HG03066 (cell line): ENCODE measurements around the gene RPL13A.
"Not testable (repeated sequence)": the region's sequence is repeated elsewhere in the genome, so short reads cannot be mapped to it uniquely, and the experiment has no call there.

ENCODE experiments used
- ATAC-seq: cut with Tn5 transposase; IDR thresholded peaks from one replicate; pipeline ENCODE4 v1.9.1; 2021; ENCODE audit warnings: low read depth; ENCODE audit not compliant: unreplicated experiment

Gene RPL13A

GRCh38 chr19:49455773-49456172, 31.6 kb upstream of the RPL13A start:
- ATAC-seq = no peak

GRCh38 chr19:49456326-49456725, 31.1 kb upstream of the RPL13A start:
- ATAC-seq = no peak

DNA sequence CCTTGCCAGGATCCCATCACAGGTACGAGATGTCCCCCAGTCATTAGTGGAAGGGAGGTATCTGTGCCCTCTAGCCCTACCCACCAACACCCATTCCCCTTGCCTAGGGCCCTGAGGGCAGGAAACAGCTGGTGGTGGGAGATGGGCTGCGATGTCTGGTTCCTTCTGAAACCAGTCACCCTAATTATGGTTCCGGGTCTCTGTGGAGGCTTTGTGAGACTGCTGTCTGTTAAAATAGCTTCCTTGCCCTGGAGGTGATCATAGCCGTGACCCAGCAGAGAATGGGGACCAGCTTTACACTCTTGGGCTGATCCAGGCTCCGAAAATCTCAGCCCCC, 28.9 kb upstream of the RPL13A start:
- ATAC-seq = no peak

- ATAC-seq = no peak
Measured at GRCh38 chr19:49459388-49459787, 28.0 kb upstream of the RPL13A start.

GRCh38 chr19:49461130-49461529, 26.3 kb upstream of the RPL13A start:
- not testable (repeated sequence) for ATAC-seq

DNA sequence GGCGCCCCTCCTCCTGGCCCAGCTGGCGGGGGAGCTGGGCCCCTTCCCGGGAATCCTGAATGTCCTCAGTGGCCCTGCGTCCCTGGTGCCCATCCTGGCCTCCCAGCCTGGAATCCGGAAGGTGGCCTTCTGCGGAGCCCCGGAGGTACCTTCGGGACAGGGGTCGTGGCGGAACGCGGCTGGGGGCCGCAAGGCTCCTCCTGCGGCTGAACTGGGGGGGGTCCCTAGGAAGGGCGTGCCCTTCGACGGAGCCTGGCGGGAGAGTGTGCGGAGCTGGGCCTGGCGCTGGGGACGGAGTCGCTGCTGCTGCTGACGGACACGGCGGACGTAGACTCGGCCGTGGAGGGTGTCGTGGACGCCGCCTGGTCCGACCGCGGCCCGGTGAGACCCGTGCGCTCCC, 25.8 kb upstream of the RPL13A start:
- ATAC-seq = no peak

GRCh38 chr19:49462492-49462891, 24.9 kb upstream of the RPL13A start:
- ATAC-seq = no peak

- ATAC-seq = no peak
Measured at GRCh38 chr19:49463960-49464740, 23.3 kb upstream of the RPL13A start.

GRCh38 chr19:49465371-49465770, 22.0 kb upstream of the RPL13A start:
- ATAC-seq = no peak

DNA sequence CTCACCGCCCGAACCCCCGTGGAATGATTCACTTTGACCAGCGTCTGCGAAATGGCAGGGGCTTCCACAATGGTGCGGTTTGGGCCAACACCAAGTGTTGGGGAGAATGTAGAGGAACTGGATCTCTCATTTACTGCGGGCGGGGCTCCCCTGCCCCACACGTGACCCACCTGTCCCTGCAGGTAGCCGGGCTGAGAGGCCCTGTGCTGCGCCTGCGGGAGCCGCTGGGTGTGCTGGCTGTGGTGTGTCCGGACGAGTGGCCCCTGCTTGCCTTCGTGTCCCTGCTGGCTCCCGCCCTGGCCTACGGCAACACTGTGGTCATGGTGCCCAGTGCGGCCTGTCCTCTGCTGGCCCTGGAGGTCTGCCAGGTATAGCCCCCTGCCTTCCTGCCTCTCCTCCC, 19.2 kb upstream of the RPL13A start:
- ATAC-seq = no peak

GRCh38 chr19:49468746-49469447, 18.5 kb upstream of the RPL13A start:
- ATAC-seq = peak; percentile 45

GRCh38 chr19:49469828-49470614, 17.4 kb upstream of the RPL13A start:
- no peak for ATAC-seq

- no peak for ATAC-seq
Measured at GRCh38 chr19:49470615-49470978, 16.8 kb upstream of the RPL13A start.

DNA sequence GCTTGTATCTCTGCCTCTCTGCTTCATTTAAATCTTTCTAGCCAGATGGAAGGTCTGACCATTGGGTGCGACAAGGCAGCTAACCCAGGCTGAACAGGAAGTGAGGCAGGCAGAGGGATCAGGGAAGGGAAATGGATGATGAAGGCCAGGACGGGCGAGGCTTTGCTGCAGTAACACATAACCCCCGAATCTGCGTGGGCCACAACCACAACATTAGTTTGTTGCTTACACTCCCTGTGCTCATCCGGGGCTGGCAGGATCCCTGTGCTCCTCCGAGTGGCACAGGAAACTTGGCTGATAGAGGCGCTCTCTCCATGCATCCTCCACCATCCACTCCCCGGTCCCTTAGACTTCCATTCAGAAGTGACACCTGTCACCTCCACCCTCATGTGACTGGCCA, 14.5 kb upstream of the RPL13A start:
- ATAC-seq = no peak

DNA sequence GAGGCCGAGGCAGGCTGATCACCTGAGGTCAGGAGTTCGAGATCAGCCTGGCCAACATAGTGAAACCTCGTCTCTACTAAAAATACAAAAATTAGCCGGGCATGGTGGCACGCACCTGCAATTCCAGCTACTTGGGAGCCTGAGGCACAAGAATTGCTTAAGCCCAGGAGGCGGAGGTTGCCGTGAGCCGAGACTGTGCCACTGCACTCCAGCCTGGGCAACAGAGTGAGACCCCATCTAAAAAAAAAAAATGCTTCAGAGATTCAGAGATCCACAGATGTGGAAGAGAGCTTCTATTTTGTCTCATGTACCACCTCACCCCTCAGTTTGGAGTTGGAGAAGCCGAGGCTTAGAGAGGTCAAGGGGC, 13.9 kb upstream of the RPL13A start:
- not testable (repeated sequence) for ATAC-seq

GRCh38 chr19:49473868-49474541, 13.4 kb upstream of the RPL13A start, which contains the start of gene FLT3LG:
TSS of gene FLT3LG (plus strand) at chr19:49474215. CDS start at chr19:49474640, 425 bp downstream.
- ATAC-seq = no peak

DNA sequence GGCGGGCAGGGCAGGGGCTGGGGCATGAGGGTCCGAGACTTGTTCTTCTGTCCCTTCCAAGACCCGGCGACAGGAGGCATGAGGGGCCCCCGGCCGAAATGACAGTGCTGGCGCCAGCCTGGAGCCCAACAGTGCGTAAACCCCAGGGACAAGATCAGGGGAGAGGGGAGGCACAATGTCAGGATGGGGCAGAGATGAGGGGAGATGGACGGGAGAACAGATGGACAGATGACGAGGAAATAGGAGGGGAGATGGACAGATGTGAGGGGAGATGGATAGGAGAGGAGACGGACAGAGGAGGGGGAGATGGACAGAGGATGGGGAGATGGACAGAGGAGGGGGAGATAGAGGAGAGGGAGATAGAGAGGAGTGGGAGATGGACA, 12.9 kb upstream of the RPL13A start:
- ATAC-seq = no peak

DNA sequence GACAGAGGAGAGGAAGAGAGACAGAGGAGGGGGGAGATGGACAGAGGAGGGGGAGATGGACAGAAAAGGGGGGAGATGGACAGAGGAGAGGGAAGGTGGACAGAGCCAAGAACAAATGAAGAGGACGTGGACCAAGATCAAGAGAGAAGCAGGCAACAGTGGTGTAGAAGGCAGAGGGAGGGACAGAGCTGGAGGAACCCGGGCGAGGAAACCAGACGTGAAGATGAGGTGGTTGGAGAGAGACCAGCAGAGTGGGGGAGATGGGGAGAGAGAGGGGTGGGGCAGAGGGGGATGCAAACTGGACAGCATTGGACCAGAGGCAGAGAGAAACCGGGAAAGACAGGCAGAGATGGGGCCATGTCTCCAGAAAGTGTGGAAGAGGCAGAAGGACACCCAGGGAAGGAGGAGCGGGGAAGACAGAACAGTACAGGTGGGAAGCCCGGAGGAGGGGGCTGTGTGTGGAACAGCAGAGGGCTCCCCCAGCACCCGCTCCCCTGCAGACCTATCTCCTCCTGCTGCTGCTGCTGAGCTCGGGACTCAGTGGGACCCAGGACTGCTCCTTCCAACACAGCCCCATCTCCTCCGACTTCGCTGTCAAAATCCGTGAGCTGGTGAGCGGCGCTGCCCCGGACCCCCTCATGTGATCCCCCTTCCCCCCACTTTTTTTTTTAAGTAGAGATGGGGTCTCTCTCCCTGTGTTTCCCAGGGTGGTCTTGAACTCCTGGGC, 12.1 kb upstream of the RPL13A start:
- no peak for ATAC-seq

DNA sequence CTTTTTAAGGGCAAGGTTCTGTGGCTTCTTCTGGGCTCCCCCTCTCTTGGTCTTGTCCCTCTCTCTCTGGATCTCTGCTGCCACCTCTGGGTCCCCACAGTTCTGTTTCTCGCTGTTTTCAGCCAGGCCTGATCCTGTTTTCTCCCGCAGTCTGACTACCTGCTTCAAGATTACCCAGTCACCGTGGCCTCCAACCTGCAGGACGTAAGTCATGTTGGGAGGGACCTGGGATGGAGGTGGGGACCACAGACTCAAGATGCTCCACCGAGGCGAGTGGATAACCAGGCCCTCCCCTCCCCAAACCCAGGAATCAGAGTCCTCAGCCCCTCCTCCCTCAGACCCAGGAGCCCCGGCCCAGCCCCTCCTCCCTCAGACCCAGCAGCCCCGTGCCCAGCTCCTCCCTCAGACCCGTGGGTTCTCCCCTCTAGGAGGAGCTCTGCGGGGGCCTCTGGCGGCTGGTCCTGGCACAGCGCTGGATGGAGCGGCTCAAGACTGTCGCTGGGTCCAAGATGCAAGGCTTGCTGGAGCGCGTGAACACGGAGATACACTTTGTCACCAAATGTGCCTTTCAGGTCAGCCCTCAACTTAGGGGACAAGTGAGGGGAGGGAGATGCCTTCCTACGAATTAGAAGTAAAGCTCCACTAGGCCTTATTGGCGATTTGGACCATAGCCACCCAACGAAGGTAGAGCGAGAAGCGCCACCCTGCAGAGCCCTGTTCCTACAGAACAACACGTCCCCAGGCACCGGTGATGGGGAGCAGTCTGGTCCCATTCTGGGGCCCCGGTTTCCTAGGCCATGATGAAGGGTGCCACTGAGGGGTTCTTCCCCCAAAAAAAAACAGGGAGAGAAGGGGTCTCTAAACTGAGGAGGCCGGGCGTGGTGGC, 11.2 kb upstream of the RPL13A start:
- ATAC-seq = no peak
